Measurements from ENCODE around the gene DUOX1.

- TF ChIP-seq CTCF (IDR thresholded peaks at IDR 0.05) (no peak), EZH2 (IDR thresholded peaks at IDR 0.05; ENCODE audit: borderline replicate concordance, insufficient read depth, low read depth, low read length, poor library complexity, severe bottlenecking) (no peak)
These were observed 24.2 kb upstream of the DUOX1 start for GRCh38 chr15:45105586-45105985.
